Measurements from ENCODE around the gene JDP2.

GRCh38 chr14:75441728-75442127 lies 13.9 kb downstream of the JDP2 start:
- no peak for TF ChIP-seq CTCF (IDR thresholded peaks at IDR 0.05)
- no peak for TF ChIP-seq FOXM1 (IDR thresholded peaks at IDR 0.05; ENCODE audit: low read depth)
- TF ChIP-seq YY1 (IDR thresholded peaks at IDR 0.05; ENCODE audit: low read depth), result no peak
- no peak for TF ChIP-seq REST (IDR thresholded peaks at IDR 0.05; ENCODE audit: low read depth, low read length)
- no peak for TF ChIP-seq USF2 (IDR thresholded peaks at IDR 0.05; ENCODE audit: borderline replicate concordance, low read depth, low read length)
- no peak for TF ChIP-seq FOXJ3 (CRISPR knock-in tag; IDR thresholded peaks at IDR 0.05)
- no peak for TF ChIP-seq POLR2AphosphoS5 (IDR thresholded peaks at IDR 0.05; ENCODE audit: low read depth, low read length)
- no peak for TF ChIP-seq RCOR1 (IDR thresholded peaks at IDR 0.05; ENCODE audit: low read length)
- TF ChIP-seq ELF1 (IDR thresholded peaks at IDR 0.05), result no peak
- no peak for TF ChIP-seq MAX (IDR thresholded peaks at IDR 0.05; ENCODE audit: low read depth)
- no peak for TF ChIP-seq RFX5 (IDR thresholded peaks at IDR 0.05; ENCODE audit: low read length)
- no peak for TF ChIP-seq TEAD4 (IDR thresholded peaks at IDR 0.05; ENCODE audit: borderline replicate concordance, insufficient read depth)
- no peak for TF ChIP-seq EZH2phosphoT487 (IDR thresholded peaks at IDR 0.05; ENCODE audit: borderline replicate concordance, low read depth)

Data from SK-N-SH (cell line).